NCI-H2227 (cell line): ENCODE results near the gene HSPG2.

Experiments
- DNase-seq: peaks from one replicate; lab custom pipeline; 2025; ENCODE audit not compliant: unreplicated experiment; lab: John Stamatoyannopoulos, UW

The HSPG2 gene

DNA sequence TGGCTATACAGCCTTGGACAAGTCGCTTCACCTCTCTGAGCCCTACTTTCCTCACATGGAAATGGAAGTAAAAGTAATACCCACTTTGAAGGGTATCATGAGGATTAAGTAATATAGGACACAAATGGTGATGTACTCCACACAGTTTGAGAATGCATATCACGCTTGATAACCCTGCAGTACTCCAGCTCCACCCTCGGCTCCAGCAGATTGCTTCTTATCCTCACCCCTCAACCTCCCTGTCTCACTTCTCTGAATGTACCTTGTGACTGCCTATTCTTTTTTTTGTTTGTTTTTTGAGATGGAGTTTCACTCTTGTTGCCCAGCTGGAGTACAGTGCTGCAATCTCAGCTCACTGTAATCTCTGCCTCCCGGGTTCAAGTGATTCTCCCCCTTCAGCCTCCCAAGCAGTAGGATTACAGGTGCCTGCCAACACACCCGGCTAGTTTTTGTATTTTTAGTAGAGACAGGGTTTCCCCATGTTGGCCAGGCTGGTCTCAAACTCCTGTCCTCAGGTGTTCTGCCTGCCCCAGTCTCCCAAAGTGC lies 69.6 kb downstream of the HSPG2 start:
- DNase-seq = no peak

DNA sequence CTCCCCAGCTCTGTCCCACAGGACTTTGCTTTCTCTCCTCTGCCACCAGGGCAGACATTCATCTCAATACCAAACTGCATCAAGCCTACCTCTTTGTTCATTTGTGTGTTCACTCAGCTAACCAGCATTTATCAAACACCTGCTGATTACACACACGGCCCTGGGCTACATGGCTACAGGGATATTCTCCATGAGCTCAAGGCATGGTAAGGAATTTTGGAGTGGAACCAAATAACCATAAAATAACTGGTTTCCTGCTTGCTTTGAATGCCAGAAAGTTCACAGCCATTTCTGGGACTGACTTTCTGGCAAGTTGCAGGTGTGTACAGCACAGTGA lies 70.4 kb downstream of the HSPG2 start:
- no peak for DNase-seq

DNA sequence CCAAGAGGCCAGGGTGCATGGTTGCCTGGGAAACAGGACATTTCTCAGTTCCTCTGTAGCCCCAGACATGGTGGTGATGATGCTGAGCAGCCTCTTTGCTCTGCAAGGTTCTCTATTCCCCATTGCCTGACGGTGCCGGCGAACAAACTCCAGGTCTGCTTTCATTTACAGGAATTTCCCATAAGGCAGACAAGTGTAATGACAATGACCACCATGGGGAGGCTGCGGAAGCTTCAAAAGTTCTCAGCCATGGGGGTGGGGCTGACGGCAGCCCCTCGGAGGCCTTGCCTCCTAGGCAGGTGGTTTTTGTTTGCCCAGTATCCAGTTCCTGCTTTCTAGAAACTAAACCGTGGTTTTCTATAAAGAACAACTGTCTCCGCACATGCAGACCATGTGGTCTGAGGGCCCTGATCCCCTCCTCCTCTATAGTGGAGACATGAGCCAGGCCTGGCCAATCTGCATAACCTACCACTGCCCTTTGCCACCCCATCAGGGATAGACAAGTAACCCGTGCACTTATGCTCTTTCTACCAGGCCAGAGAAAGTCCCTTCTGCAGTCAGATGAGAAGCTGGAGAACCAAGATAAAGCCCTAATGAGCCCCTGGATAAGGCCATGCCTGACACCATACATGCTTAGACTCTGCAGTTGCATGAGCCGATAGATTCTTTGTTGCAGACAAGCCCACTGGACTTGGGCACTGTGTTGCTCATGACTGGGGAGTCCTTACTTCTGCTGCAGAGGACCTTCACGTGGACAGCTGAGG lies 71.0 kb downstream of the HSPG2 start:
- peak; percentile 28 for DNase-seq

DNA sequence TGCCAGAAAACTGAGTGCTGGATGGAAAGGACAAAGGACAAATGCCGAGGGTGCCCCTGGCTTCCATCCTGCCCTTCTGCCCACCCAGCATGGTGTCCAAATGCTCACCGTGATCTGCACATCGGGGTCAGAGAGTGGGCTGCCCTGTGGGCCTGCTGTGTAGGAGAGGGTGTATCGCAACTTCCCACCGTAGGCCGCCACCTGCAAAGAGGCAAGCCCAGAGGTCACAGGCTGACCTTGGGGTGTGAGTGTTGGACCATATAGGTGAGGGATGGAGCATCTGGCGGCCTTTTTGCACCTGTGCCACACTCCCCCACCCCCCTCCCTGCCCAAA lies 71.5 kb downstream of the HSPG2 start:
- DNase-seq = no peak

DNA sequence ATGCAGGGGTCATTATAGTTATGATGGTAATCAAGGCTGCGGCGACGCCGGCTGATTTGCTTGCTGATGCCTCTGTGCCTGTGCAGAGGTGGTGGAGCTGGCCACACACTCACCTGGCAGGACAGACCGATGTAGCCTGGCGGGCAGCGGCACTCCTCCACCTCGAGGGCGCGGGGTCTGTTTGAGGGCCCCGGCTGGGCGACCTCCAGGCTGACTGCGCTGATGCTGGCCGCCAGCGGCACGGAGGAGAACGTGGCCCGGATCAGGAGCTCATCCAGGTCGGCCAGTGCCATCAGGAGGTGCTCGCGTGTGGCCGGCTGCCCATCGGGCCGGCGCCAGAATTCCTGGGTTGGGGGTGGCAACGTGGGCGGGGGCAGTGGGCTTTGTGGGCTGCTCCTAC lies 72.4 kb downstream of the HSPG2 start:
- DNase-seq = no peak

DNA sequence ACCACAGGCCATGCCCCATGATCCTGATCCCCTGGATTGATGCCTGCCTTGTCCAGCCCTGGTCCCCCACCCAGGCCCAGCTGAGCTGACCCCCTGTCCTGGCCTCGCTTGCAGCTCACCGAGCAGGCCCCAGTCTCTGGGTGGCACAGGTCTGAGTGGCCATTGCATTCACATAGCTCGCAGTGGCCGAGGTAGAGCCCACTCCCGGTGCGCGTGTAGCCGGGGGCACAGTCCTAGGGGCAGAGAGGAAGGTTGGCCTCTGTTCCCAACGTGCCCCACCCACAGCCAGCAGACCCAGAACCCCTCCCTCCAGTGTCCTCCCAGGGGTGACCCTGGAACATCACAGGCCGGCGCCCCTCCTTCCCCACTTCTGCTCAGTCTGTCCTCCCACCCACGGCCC lies 73.1 kb downstream of the HSPG2 start:
- no peak for DNase-seq

DNA sequence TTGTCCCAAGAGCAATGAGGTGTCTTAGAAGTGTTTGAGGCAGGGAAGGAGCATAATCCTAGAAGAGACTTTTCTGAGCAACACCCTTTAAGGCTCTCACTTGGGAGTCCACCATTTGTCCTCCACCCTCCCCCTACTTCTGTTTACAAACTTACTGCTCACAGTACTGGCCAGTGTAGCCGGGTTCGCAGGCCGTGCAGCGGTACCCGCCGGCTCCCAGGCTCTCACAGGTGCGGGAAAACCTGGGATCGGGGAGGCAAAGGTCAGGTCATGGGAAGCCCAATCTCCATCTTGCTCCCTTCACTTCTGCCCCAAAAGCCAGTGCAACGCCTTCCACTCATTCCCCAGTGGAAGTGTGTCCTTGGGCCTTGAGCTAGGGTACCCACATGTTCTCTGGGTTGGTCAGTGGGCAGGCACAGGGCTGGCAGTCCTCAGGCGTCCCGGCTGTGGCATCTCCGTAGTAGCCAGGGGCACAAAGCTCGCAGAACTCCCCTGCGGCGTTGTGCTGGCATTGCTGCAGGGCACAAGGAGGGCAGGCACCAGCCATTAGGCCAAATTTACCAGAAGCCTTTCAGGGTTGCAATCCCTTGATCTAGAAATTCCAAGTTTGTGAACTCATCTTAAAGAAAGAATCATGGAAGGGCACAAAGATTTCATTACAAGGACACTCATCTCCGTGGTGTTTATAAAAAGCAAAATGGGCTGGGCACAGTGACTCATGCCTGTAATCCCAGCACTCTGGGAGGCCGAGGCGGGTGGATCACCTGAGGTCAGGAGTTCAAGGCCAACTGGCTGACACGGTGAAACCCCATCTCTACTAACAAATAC lies 75.3 kb downstream of the HSPG2 start:
- DNase-seq = no peak

DNA sequence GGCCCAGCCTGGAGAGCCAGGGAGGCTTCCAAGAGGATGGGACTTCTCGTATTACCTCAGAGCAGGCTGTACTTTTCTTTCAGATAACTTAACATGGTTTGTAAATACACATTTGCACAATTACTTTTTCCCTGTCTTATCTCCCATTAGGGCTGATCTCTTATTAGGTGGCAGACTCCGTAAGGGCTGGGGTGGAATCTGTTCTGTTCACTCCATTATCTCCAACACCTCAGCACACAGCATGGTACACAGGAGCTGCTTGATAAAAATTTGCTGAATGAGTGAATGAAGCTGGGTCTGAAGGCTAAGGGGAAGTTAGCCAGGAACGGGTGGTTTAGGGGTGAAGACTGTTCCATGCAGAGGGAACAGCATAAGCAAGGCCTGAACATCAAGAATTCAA lies 76.1 kb downstream of the HSPG2 start:
- DNase-seq = no peak

DNA sequence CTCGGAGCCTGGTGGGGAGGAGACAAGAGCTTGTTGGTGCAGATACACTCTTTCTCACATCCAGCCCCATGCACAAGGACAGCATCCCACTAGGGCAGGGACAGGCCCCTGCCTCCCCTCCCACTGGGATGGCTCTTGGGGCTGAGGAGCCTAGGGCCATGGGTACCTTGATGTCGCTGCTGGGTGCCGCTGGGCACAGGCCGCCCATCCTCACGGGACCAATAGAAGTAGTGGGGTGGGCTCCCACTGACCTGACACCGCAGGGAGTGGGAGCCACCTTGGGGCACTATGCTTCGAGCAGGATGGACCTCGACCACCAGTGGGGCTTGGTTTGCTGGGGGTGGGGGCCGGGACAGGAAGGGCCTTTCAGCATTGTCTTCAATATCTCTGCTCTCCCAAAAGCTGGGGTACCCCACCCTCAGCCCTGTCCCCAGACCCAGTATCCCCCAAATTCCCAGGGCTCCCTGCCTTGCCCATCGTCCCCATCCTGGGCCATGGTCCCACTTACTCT lies 77.4 kb downstream of the HSPG2 start:
- DNase-seq = no peak

DNA sequence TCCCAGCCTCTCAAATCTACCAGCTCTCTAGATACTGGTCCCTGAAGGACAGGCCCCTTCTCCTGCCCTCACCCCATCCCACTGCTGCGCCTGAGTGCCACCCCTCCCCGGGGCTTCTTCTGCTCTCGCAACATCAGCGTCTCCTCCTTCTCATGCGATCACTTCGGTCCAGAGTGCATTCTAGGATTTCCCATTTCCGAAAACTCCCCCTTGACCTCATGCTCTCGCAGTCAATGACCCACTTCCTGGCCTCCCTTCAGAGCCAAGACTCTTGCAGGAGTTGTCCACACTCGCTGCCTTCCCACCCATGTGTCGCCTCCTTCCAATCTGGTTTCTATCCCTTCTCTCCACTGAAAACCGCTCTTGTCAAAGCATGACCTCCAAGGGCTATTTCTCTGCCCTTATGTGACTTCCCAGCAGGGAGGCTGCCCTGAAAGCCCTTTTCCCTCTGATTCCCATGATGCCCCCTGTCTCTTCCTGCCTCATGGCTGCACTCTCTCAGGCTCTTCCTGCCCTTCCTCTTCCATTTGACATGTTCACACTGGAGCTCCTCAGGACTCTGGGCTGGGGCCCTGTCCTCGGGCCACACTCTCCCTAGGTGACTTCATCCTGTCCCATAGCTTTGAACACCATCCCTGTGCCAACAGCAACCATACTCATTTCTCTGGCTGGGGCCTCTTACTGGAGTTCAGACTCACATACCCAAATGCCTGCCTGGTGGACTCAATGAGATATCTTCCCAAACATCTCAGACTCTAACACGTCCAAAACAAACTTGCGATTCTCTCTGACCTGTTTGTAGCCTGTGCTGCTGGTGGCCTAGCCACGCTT lies 79.1 kb downstream of the HSPG2 start:
- DNase-seq = no peak

DNA sequence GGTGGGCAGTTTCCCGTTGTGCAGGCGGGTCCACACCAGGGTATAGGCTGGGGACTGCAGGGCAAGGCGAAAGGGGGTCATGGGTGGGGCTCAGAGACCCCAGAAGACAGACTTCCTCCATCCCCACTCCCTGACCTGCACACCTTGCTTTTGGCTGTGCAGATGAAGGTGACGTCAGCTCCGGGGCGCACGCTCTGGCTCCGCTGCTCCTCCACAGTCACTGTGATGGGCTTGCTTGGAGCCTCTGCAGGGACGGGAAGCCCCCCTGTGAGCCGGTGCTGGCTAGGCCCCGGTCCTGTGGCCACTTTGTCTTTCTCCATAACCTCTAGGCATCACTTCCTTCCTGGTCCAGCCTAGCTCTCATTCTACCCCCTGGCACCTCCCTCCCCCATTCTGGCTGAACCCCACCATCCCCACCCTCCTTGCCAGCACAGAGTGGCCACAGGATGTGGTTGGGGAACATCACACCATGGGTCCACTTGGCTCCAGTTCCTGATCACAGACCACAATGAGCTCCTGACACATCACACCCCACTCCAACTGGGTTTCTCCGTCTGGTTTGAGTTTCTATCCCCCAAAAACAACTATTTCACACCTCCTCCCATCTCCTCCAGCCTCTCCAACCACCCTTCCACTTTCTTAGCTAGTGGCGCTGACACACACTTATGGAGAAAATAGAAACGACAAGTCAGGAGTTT lies 79.8 kb downstream of the HSPG2 start:
- no peak for DNase-seq

DNA sequence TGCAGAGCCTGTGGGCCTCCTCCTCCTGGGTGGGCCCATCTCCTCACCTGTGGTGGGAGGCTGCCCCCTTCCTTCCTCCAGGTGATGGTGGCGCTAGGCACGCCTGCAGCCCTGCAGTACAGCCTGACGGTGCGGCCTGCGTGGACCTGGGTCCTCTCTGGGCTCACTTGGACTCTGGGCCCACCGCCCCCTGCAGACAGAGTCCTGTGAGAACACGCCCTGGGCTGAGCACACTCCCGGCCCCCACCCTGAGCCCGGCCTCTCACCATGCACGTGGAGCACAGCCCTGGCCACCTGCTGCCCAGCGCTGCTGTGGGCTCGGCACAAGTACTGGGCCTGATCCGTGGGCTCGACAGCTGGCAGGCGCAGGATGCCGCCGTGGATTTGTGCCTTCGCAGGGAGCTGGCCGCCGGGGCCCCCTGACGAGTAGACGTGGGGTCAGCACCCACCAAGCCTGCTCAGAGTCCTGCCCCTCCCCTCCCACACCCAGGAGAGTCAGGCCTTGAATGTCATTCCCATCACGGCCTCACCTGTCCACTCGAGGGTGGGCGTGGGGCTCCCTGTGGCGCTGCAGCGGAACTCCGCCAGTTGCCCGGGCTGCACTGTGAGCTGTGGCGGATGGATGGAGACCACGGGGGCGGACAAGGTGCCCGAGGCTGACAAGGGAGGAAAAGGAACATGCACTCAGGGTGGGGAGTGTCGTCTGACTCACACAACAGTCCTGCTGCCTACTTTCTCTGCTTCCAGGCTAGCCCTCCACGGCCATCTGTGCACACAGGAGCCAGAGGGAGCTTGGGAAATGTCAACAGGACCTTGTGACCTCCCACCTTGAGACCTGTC lies 81.6 kb downstream of the HSPG2 start:
- no peak for DNase-seq

DNA sequence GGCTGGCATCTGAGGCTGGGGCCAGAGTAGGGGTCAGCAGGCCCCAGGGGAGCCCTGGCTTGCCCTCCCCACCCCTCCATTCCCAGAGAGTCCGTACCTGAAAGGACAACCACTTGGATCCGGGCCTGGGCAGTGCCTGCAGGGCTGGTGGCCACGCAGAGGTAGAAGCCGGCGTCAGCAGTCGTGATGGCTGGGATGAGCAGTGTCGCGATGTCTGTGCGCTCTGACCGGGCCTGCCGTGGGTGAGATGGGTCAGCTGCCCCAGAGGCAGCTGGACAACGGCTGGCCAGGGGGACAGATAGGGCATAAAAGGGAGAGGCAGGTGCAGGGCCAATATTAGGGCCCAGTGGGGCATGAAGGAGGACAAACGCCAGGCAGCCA lies 82.4 kb downstream of the HSPG2 start:
- DNase-seq = no peak

DNA sequence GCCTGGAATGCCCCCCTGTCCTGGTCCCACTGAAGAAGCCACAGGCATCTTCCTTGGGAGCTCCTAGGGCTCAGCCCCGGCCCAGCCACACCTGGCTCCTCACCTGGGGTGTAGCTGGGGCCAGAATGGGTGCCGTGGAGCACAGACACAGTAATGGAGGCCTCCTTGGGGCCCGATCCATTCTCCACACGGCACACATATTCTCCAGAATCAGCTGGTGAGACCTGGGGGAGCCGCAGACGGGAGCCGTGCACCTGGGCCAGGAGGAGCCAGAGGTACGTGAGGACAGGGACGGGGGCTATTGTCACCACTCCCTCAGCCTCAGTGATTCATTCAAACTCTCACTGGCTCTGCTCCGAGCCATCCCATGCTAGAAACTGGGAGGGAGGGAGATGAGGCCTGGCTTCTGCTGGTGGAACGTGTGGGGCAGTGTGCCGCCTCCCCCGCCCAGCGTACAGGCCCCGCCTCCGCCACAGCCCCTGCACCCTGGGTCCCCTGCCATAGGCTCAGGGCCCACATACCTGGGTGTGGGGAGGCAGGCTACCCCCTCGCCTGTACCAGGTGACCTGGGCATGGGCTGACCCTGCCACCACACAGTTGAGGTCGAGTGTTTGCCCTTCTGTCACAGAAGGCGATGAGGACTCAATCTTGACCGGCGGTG lies 82.9 kb downstream of the HSPG2 start:
- no peak for DNase-seq

DNA sequence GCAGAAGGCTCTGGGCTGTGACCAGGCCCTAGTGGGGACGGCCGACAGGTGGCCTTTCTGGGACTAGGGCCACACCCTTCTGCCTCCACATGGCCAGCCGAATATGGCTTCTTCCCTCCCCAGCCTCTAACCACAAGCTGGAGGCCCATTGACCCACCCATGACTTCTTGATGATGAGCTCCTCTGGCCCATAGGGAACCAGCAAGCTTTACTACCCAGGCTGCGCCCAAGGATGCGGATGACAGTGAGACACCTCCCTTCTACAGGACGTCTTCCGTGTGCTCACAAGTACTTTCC lies 84.0 kb downstream of the HSPG2 start:
- no peak for DNase-seq

DNA sequence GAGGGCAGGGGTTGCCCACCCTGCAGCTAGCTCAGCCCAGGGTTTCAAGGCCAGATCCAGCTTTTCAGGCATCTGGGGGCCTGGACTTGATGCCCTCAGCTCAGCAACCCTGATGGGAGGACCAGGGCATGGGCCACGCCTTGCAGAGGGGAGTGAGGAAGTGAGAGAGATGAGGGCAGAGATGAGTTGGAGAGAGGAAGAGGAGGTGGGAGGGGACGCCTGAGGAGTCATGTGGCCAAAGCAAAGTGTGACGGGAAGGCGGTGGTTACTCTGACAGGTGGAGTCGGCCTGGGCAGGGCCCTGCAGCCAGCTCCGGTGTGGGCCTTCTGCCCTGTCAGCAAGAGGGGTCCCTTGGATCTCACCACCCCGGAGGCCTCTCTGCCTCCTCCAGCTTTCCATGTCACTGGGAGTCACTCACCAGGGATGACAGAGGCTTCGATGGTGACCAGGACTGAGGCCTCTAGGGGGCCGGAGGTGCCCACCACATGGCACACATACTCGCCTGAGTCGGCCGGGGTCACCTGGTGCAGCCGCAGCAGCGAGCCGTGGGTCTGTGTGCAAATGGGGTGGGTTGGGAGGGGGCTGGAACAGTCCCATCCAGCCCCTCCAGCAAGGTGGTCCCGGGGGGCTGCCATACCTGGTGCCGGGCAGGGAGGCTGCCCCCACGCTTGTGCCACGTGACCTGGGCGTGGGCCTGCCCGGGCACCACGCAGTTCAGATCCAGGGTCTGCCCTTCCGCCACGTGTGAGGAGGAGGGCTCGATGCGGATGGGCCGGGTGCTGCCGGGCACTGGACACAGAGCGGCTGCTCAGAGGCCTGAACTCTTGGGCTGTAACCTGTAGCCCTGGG lies 84.6 kb downstream of the HSPG2 start:
- no peak for DNase-seq

DNA sequence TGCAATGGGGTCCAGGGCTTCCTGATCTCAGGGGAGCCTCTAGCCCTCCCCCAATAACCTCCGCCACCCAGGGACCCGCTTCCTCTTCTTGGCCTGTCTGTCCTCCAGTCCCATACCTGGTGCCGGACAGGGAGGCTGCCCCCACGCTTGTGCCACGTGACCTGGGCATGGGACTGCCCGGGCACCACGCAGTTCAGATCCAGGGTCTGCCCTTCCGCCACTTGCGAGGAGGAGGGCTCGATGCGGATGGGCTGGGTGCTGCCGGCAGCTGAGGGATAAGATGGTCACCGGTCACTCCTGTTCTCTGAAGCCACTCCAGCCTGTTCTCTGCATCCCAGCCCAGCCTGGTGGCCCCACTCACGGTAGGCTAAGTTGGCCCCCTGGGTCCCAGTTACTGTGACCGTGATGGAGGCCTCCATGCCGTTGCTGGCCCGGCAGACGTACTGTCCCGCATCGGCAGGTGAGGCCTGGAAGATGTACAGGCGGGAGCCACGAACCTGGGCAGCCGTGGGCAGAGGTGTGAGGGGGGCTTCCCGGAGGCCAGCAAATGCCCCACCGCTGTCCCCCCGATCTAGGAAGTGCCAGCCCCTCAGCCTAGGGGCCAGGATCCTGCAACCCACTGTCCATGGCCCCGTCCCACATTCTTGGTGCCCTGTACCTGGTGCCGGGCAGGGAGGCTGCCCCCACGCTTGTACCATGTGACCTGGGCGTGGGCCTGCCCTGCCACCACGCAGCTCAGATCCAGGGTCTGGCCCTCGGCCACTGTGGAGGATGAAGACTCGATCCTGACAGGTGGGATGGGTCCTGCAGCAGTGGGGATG lies 85.5 kb downstream of the HSPG2 start:
- no peak for DNase-seq
